ENCODE measurements around the gene SPTBN4.
"Not testable (repeated sequence)": the region's sequence is repeated elsewhere in the genome, so short reads cannot be mapped to it uniquely, and the experiment has no call there.

The SPTBN4 gene

DNA sequence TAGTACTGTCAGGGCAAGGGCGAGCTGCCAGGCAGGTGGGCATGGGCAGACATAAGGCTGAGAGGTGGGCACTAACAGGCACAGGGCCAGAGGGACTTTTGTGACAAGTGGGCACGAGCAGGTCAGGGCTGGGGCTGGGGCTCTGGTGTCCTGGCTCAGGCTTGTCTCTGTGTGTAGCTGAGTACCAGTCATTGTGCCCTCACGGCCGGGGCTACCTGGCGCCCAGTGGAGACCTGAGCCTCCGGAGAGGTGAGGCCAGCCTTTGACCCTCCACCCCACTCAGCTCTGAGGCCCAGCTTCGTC, 155.9 kb downstream of the SPTBN4 start:
- Histone ChIP-seq H3K9me3 (ENCODE audit: low read length) (no peaks in the 10 kb centered on the region), H3K4me3 (ENCODE audit: low read length) (no peak overlapping the region), H2AFZ (ENCODE audit: low read depth, low read length) (no peak overlapping the region), H3K27me3 (ENCODE audit: insufficient read depth, low read length) (no peaks in the 10 kb centered on the region), H3K36me3 (ENCODE audit: insufficient read depth, low read length) (peaks cover 67% of the 10 kb centered on the region), H3K4me1 (ENCODE audit: insufficient read depth, low read length) (no peaks in the 10 kb centered on the region)

DNA sequence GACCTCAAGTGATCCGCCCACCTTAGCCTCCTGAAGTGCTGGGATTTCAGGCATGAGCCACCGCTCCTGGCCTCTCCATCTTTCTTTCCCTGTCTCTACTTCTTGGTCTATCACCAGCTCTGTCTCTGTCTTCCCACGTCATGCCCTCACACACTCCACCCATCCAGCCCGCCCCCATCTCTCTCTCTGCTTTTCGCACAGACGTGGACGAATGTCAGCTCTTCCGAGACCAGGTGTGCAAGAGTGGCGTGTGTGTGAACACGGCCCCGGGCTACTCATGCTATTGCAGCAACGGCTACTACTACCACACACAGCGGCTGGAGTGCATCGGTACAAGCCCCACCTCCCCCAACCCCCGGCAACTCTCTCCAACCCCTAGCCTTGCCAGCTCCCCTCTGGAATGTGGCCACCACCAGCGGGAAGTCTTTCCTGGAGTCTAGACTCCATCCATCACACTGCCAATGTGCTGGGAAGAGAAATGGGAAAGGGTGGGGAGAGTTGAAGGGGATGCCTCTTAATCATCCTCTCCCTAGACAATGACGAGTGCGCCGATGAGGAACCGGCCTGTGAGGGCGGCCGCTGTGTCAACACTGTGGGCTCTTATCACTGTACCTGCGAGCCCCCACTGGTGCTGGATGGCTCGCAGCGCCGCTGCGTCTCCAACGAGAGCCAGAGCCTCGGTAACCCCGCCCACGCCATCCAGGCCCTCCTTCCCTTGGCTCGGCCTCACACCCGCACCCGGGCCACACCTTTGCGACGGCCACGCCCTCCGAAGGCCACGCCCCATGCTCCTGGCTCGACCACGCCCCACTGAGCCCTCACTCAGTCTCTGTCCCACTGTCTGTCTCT, 156.8 kb downstream of the SPTBN4 start:
- Histone ChIP-seq H3K4me3 (ENCODE audit: low read length) (no peak overlapping the region), H3K36me3 (ENCODE audit: insufficient read depth, low read length) (peaks cover 69% of the 10 kb centered on the region), H3K4me1 (ENCODE audit: insufficient read depth, low read length) (no peaks in the 10 kb centered on the region)

DNA sequence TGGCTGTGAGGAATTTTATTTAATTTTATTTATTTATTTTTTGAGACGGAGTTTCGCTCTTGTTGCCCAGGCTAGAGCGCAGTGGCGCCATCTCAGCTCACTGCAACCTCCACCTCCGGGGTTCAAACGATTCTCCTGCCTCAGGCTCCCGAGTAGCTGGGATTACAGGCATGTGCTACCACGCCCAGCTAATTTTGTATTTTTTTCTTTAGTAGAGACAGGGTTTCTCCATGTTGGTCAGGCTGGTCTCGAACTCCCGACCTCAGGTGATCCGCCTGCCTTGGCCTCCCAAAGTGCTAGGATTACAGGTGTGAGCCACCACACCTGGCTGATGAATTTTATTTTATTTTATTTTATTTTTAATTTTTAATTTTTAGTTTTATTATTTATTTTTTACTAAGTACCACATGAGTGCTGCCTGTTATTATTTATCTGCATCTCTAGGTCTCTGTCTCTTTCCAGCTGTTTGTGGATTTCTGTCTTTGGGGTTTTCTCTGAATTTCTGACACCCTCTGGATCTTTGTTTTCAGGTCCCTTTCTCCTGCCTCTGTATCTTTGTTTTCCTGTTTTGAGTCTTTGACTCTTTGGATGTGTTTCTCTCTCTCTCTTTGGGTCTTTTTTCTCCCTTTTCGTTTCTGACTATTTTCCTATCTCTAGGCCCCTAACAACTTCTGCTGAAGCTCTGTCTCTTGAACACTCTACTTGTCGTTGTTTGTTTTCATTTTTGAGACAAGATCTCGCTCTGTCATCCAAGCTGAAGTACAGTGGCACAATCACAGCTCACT, 157.8 kb downstream of the SPTBN4 start:
- H3K4me1 ChIP-seq (ENCODE audit: insufficient read depth, low read length); H3K4me3 ChIP-seq (ENCODE audit: low read length); H2AFZ ChIP-seq (ENCODE audit: low read depth, low read length); H3K27me3 ChIP-seq (ENCODE audit: insufficient read depth, low read length); H3K9me3 ChIP-seq (ENCODE audit: low read length): not testable (repeated sequence)
- peaks cover 63% of the 10 kb centered on the region for H3K36me3 ChIP-seq (ENCODE audit: insufficient read depth, low read length)

More for the DNA sequence above, 156.8 kb downstream of the SPTBN4 start:
- no peak overlapping the region for H2AFZ ChIP-seq (ENCODE audit: low read depth, low read length)
- no peaks in the 10 kb centered on the region for H3K27me3 ChIP-seq (ENCODE audit: insufficient read depth, low read length)
- no peaks in the 10 kb centered on the region for H3K9me3 ChIP-seq (ENCODE audit: low read length)

DNA sequence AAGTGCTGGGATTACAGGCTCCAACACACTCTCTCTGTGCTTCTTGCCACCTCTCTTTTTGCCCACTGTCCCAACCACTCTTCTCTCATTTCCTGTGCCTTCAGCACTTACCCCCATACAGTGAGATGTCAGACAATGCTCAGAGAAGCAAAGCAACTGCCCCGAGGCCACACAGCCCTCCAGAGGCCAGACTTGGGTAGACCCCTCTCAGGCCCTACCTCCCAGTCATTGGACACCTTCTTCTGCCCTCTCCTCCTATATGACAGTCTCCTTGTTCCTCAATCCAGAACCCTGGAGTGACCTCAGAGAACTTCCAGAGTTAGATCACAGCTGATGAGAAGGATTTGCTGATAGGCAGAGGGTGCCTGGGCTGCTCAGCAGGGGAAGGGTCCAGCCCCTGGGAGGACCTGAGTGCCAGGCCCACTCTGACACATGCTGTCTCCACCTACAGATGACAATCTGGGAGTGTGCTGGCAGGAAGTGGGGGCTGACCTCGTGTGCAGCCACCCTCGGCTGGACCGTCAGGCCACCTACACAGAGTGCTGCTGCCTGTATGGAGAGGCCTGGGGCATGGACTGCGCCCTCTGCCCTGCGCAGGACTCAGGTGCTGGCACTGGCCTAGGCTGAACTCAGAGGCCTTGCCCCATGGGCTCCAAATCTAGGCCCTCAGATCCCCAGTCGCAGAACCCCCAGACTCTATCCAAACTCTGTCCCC, 158.8 kb downstream of the SPTBN4 start:
- H3K4me3 ChIP-seq (ENCODE audit: low read length) = no peak overlapping the region
- H2AFZ ChIP-seq (ENCODE audit: low read depth, low read length) = no peak overlapping the region
- peaks cover 63% of the 10 kb centered on the region for H3K36me3 ChIP-seq (ENCODE audit: insufficient read depth, low read length)
- H3K4me1 ChIP-seq (ENCODE audit: insufficient read depth, low read length) = no peaks in the 10 kb centered on the region
- no peaks in the 10 kb centered on the region for H3K27me3 ChIP-seq (ENCODE audit: insufficient read depth, low read length)
- H3K9me3 ChIP-seq (ENCODE audit: low read length) = no peaks in the 10 kb centered on the region

Measured in neuron (in vitro differentiated cells).